DOHH2 (cell line): ENCODE measurements around the gene PADI3.

Source experiments
- H3F3A ChIP-seq: fragments of 200-600 bp; sonication (generic), shearing (Covaris generic); 2 replicates; pipeline ENCODE4 v1.6.0; 2016; ENCODE audit warnings: antibody characterized with exemption, mild to moderate bottlenecking; ENCODE audit not compliant: control insufficient read depth, insufficient read depth
- H3K27ac ChIP-seq: fragments of 200-600 bp; sonication (generic); 2 replicates; pipeline ENCODE4 v1.5.1; 2014; ENCODE audit warnings: low read depth, mild to moderate bottlenecking, low read length, moderate library complexity
- H3K27me3 ChIP-seq: fragments of 200-600 bp; sonication (generic); 2 replicates; pipeline ENCODE4 v1.6.1; 2014; ENCODE audit warnings: mild to moderate bottlenecking, low read length, mixed read lengths; ENCODE audit not compliant: control insufficient read depth
- H3K36me3 ChIP-seq: fragments of 200-600 bp; sonication (generic); 2 replicates; pipeline ENCODE4 v1.6.1; 2014; ENCODE audit warnings: mild to moderate bottlenecking, low read length, moderate library complexity, mixed read lengths; ENCODE audit not compliant: control insufficient read depth
- H3K4me1 ChIP-seq: fragments of 200-600 bp; sonication (generic); 2 replicates; pipeline ENCODE4 v1.6.1; 2014; ENCODE audit warnings: mild to moderate bottlenecking, low read length, mixed read lengths; ENCODE audit not compliant: control insufficient read depth
- H3K4me2 ChIP-seq: fragments of 200-600 bp; sonication (generic); 2 replicates; pipeline ENCODE4 v1.6.0; 2014; ENCODE audit warnings: mild to moderate bottlenecking, low read length, moderate library complexity
- H3K4me3 ChIP-seq: fragments of 200-600 bp; sonication (generic); 2 replicates; pipeline ENCODE4 v1.5.1; 2014; ENCODE audit warnings: mild to moderate bottlenecking, low read length, mixed read lengths
- H3K79me2 ChIP-seq: fragments of 200-600 bp; sonication (generic); 2 replicates; pipeline ENCODE4 v1.6.1; 2014; ENCODE audit warnings: mild to moderate bottlenecking, low read length, mixed read lengths; ENCODE audit not compliant: control insufficient read depth
- H3K9me2 ChIP-seq: fragments of 200-600 bp; sonication (generic); replicated peaks from 2 replicates; pipeline ENCODE4 v1.6.1; 2014; ENCODE audit warnings: mild to moderate bottlenecking, low read length, mixed read lengths; ENCODE audit not compliant: control insufficient read depth
- H3K9me3 ChIP-seq: fragments of 200-600 bp; sonication (generic); 2 replicates; pipeline ENCODE4 v1.6.1; 2014; ENCODE audit warnings: antibody characterized with exemption, low read length, mixed read lengths; ENCODE audit not compliant: control insufficient read depth, insufficient read depth
- H4K20me1 ChIP-seq: fragments of 200-600 bp; sonication (generic); 2 replicates; pipeline ENCODE4 v1.6.0; 2014; ENCODE audit warnings: low read depth, mild to moderate bottlenecking, antibody characterized with exemption, low read length, moderate library complexity; ENCODE audit not compliant: control insufficient read depth, insufficient read depth
- CTCF ChIP-seq: fragments of 200-600 bp; sonication (generic); IDR thresholded peaks from one replicate; pipeline ENCODE4 v1.5.1; 2014; ENCODE audit warnings: antibody characterized with exemption, mild to moderate bottlenecking, low read depth, low read length; ENCODE audit not compliant: poor library complexity, severe bottlenecking
- EZH2phosphoT487 ChIP-seq: fragments of 200-600 bp; sonication (generic); IDR thresholded peaks from 2 replicates; pipeline ENCODE4 v1.6.1; 2017; ENCODE audit warnings: borderline replicate concordance, mild to moderate bottlenecking, antibody characterized with exemption, low read length, moderate library complexity, mixed read lengths

PADI3 gene

GRCh38 chr1:17305576-17306095 lies 56.7 kb downstream of the PADI3 start:
- no peak overlapping the region for H3K27ac ChIP-seq
- no peaks in the 10 kb centered on the region for H3K9me2 ChIP-seq
- H4K20me1 ChIP-seq = no peaks in the 10 kb centered on the region
- H3K4me2 ChIP-seq = no peak overlapping the region
- no peak overlapping the region for H3K4me3 ChIP-seq
- no peaks in the 10 kb centered on the region for H3F3A ChIP-seq
- no peaks in the 10 kb centered on the region for H3K79me2 ChIP-seq
- peaks cover 6% of the 10 kb centered on the region; the same call in 1 of the 2 replicates for H3K9me3 ChIP-seq
- H3K36me3 ChIP-seq = no peaks in the 10 kb centered on the region
- TF ChIP-seq CTCF (no peak), EZH2phosphoT487 (no peak)
- H3K4me1 ChIP-seq = no peaks in the 10 kb centered on the region
- no peaks in the 10 kb centered on the region for H3K27me3 ChIP-seq

- Histone ChIP-seq H3K4me2 (no peak overlapping the region), H3K27ac (no peak overlapping the region), H3K79me2 (no peaks in the 10 kb centered on the region), H4K20me1 (no peaks in the 10 kb centered on the region), H3K9me2 (no peaks in the 10 kb centered on the region), H3K27me3 (no peaks in the 10 kb centered on the region), H3K4me1 (no peaks in the 10 kb centered on the region), H3K4me3 (no peak overlapping the region), H3F3A (no peaks in the 10 kb centered on the region), H3K9me3 (peaks cover 6% of the 10 kb centered on the region; the same call in 1 of the 2 replicates), H3K36me3 (no peaks in the 10 kb centered on the region)
- TF ChIP-seq EZH2phosphoT487 (no peak), CTCF (no peak)
Measured at GRCh38 chr1:17306407-17306806, 57.5 kb downstream of the PADI3 start.

DNA sequence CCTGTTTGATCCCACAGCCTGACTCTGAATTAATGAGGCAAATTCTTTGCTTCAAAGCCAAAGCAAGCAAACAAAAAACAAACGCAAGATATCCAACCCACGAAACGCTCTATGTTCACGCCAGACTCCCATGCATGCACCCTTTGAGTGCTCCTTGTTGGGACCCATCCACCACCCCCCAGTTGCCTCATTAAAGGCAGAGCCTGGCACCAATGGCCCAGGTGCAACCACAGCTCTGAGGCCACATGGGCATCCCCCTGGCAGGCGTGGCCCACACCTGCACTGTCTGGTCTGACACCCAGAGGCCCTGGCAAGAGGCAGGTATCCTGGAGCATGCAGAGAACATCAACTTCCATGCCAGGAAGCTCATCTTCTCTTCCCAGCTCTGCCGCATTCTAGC lies 58.0 kb downstream of the PADI3 start:
- no peaks in the 10 kb centered on the region for H4K20me1 ChIP-seq
- no peaks in the 10 kb centered on the region for H3K79me2 ChIP-seq
- H3K4me3 ChIP-seq = no peak overlapping the region
- no peaks in the 10 kb centered on the region for H3K9me2 ChIP-seq
- H3K27ac ChIP-seq = no peak overlapping the region
- H3K4me2 ChIP-seq = no peak overlapping the region
- H3K9me3 ChIP-seq = peaks cover 3% of the 10 kb centered on the region; the same call in 1 of the 2 replicates
- TF ChIP-seq CTCF = no peak
- no peak for TF ChIP-seq EZH2phosphoT487
- H3K4me1 ChIP-seq = no peaks in the 10 kb centered on the region
- H3K36me3 ChIP-seq = no peaks in the 10 kb centered on the region
- H3K27me3 ChIP-seq = no peaks in the 10 kb centered on the region
- H3F3A ChIP-seq = no peaks in the 10 kb centered on the region
